ENCODE measurements around the gene CFHR5. TPM values are rescaled to one million over a fixed set of nuclear protein-coding genes. Genes with fewer than 3 reads are reported as not detected.

Gene CFHR5
- total RNA-seq, 2 experiments from 2014 or later, result not detected

DNA sequence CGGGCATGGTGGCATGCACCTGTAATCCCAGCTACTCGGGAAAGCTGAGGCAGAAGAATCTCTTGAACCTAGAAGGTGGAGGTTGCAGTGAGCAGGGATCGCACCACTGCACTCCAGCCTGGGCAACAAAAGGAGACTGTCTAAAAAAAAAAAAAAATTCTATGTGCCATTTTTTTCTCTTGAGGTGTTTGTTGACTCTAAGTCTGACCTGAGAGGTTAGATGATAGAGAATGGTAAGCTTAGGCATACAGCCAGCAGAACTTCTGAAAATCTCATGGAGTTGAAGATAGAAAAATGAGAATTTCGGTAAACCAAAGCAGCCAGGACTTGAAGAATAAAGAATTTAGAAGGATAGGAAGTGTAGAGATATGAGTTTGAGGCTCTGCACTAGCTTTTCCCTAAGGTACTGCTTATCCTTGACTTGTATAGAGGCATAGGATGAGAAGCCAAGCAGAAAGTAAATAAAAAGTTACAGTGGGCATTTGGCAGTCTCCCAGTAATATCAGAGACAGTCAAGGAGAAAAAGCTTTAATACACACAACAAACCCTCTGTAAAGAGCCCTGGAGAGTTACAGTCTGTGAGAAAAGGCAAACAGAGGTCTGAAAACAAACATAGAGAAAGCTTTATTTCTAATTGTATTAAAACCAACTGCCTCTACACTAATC is 65.5 kb downstream of the CFHR5 start:
- Mint-ChIP-seq H3K36me3 (no peaks in the 10 kb centered on the region), H3K27me3 (peaks cover 7% of the 10 kb centered on the region), H3K4me1 (no peaks in the 10 kb centered on the region), H3K27ac (no peak overlapping the region), H3K9me3 (peaks cover 4% of the 10 kb centered on the region), H3K4me3 (no peak overlapping the region)
- DNase-seq, result no peak

DNA sequence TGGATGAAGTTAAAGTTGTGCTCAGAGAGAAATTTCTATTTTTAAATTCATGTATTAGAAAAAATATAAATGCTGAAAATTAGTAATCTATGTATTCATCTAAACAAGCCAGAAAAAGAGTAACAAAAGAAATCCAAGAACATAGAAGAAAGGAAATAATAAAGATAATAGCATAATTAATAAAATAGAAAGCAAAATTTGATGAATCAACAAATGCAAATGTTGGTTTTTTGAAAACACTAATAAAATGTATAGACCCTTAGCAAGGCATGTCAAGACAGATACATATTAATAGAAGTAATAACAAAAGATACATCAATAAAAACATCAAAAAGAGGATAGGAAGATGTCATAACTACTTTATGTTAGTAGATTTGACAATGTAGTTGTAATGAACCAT is 71.7 kb downstream of the CFHR5 start:
- DNase-seq, result no peak
- Mint-ChIP-seq H3K27ac (no peak overlapping the region), H3K4me1 (no peaks in the 10 kb centered on the region), H3K36me3 (no peaks in the 10 kb centered on the region), H3K9me3 (peaks cover 7% of the 10 kb centered on the region), H3K27me3 (peaks cover 5% of the 10 kb centered on the region), H3K4me3 (no peak overlapping the region)

Other genes with a start within 250 kb of the CFHR5 start
- gene CFHR3, start 202.7 kb upstream of the CFHR5 start, total RNA-seq, result not detected
- not detected for gene CFHR1, start 157.8 kb upstream of the CFHR5 start, total RNA-seq
- gene CFHR4, start 89.5 kb upstream of the CFHR5 start, total RNA-seq, result not detected
- not detected for gene CFHR2, start 33.8 kb upstream of the CFHR5 start, total RNA-seq
- gene F13B, start 89.7 kb downstream of the CFHR5 start, total RNA-seq, result not detected
- 10 to 100 TPM; 30.2 to 31.4 TPM for gene ASPM, start 169.1 kb downstream of the CFHR5 start, total RNA-seq
- 1 to 10 TPM; 3.4 to 3.7 TPM for gene ZBTB41, start 223.7 kb downstream of the CFHR5 start, total RNA-seq

Measured in activated naive CD8-positive, alpha-beta T cell treated with anti-CD3 and anti-CD28 coated beads for 36 hours (primary cell).